PC-3 (cell line): ENCODE measurements around the gene PEPD. TPM values are rescaled to one million over a fixed set of nuclear protein-coding genes. Genes with fewer than 3 reads are reported as not detected.
"Not testable (repeated sequence)": the region's sequence is repeated elsewhere in the genome, so short reads cannot be mapped to it uniquely, and the experiment has no call there.

Experiments used
- ATAC-seq: fragments of 200-7000 bp; cut with Tn5 transposase; 2 replicates; pipeline ENCODE4 v1.9.1; 2020; ENCODE audit warnings: mild to moderate bottlenecking, moderate library complexity
- BruUV-seq: library from RNA; stranded (reverse); fragments of 400-500 nt; replicated peaks from 2 replicates; lab custom pipeline; 2021; lab: Mats Ljungman, UMichigan
- CTCF ChIA-PET: fragments of 300-600 bp; sonication (Branson Sonifier 250); formaldehyde crosslinking; loops from one replicate; lab custom pipeline; 2022; ENCODE audit warnings: antibody characterized with exemption; lab: Charles Lee
- POLR2A ChIA-PET: fragments of 300-600 bp; sonication (Branson Sonifier 250); formaldehyde crosslinking; loops from one replicate; lab custom pipeline; 2022; ENCODE audit warnings: antibody characterized with exemption; ENCODE audit not compliant: unreplicated experiment; lab: Charles Lee
- DNase-seq: peaks from one replicate; pipeline ENCODE4 v3.0.0-alpha.2; 2015
- H2AFZ ChIP-seq: fragments of 300-600 bp; sonication (generic); 2 replicates; pipeline ENCODE4 v1.6.0; 2016; ENCODE audit warnings: antibody characterized with exemption, low read length
- H3F3A ChIP-seq: fragments of 300-600 bp; sonication (generic); one replicate; pipeline ENCODE4 v1.6.0; 2017; ENCODE audit warnings: antibody characterized with exemption, low read length, control low read depth, mild to moderate bottlenecking; ENCODE audit not compliant: unreplicated experiment
- H3K27ac ChIP-seq: fragments of 300-600 bp; sonication (generic); 2 replicates; pipeline ENCODE4 v1.5.1; 2016; ENCODE audit warnings: mild to moderate bottlenecking, low read length
- H3K27me3 ChIP-seq: fragments of 300-600 bp; sonication (generic); 2 replicates; pipeline ENCODE4 v1.6.1; 2016; ENCODE audit warnings: low read length, mixed read lengths
- H3K36me3 ChIP-seq: fragments of 300-600 bp; sonication (generic); 2 replicates; pipeline ENCODE4 v1.6.1; 2016; ENCODE audit warnings: low read depth, mixed run types, low read length, mixed read lengths
- H3K4me1 ChIP-seq: fragments of 300-600 bp; sonication (generic); 2 replicates; pipeline ENCODE4 v1.5.1; 2016; ENCODE audit warnings: low read length; ENCODE audit not compliant: insufficient read depth
- H3K4me2 ChIP-seq: fragments of 300-600 bp; sonication (generic); 2 replicates; pipeline ENCODE4 v1.6.0; 2016; ENCODE audit warnings: low read length
- H3K4me3 ChIP-seq: fragments of 300-600 bp; sonication (generic); 2 replicates; pipeline ENCODE4 v1.5.1; 2016; ENCODE audit warnings: mild to moderate bottlenecking, low read length, mixed read lengths
- H3K79me2 ChIP-seq: fragments of 300-600 bp; sonication (generic); 2 replicates; pipeline ENCODE4 v1.6.1; 2017; ENCODE audit warnings: low read length, mixed read lengths
- H3K9ac ChIP-seq: fragments of 300-600 bp; sonication (generic); 2 replicates; pipeline ENCODE4 v1.6.0; 2016; ENCODE audit warnings: mild to moderate bottlenecking, low read length
- H3K9me2 ChIP-seq: fragments of 300-600 bp; sonication (generic); replicated peaks from 2 replicates; pipeline ENCODE4 v1.6.1; 2016; ENCODE audit warnings: mixed run types, low read length, mixed read lengths
- H3K9me3 ChIP-seq: fragments of 300-600 bp; sonication (generic); 2 replicates; pipeline ENCODE4 v1.6.1; 2016; ENCODE audit warnings: low read length, mixed read lengths
- H4K20me1 ChIP-seq: fragments of 300-600 bp; sonication (generic); 2 replicates; pipeline ENCODE4 v1.6.1; 2016; ENCODE audit warnings: low read length, mixed read lengths
- EZH2 ChIP-seq: fragments of 300-600 bp; sonication (generic); IDR thresholded peaks from one replicate; pipeline ENCODE4 v1.6.1; 2017; ENCODE audit warnings: antibody characterized with exemption, mild to moderate bottlenecking, low read length; ENCODE audit not compliant: unreplicated experiment
- EZH2phosphoT487 ChIP-seq: fragments of 300-600 bp; sonication (generic); IDR thresholded peaks from 2 replicates; pipeline ENCODE4 v1.6.1; 2018; ENCODE audit warnings: mild to moderate bottlenecking, antibody characterized with exemption, low read length, borderline replicate concordance
- intact Hi-C: fragments of 100-400 bp; cut with micrococcal nuclease; formaldehyde crosslinking; loops from 2 replicates; pipeline ENCODE4 v1.9.0; 2023
- total RNA-seq: library from RNA; depleted of rRNA; stranded (reverse); fragments of >200 nt; gene quantifications from 2 replicates; pipeline ENCODE4 v1.2.3, GENCODE V29; 2014
- TF ChIP-seq, protein P1 (sequence below): fragments of 300-600 bp; sonication (generic); conservative IDR thresholded peaks from 2 replicates; pipeline ENCODE4 v1.5.1; 2017; ENCODE audit warnings: antibody characterized with exemption, low read depth, mild to moderate bottlenecking, low read length

Gene PEPD
- total RNA-seq, 1 experiment from 2014 or later, result 53.4 TPM

- Histone ChIP-seq H3K4me3 (no peak overlapping the region), H3K9me3 (no peaks in the 10 kb centered on the region), H3K4me2 (no peak overlapping the region), H3K9ac (no peak overlapping the region), H3K27me3 (no peaks in the 10 kb centered on the region), H3K27ac (no peak overlapping the region), H3K4me1 (no peaks in the 10 kb centered on the region), H4K20me1 (no peaks in the 10 kb centered on the region), H2AFZ (no peak overlapping the region), H3K79me2 (no peaks in the 10 kb centered on the region), H3K36me3 (no peaks in the 10 kb centered on the region), H3F3A (no peaks in the 10 kb centered on the region), H3K9me2 (no peaks in the 10 kb centered on the region)
- POLR2A ChIA-PET, result no interaction called here
- ATAC-seq (no peak), DNase-seq (no peak)
- intact Hi-C loops, result no loop called here
- CTCF ChIA-PET, result no interaction called here
- no peak for TF ChIP-seq EZH2
- no peak for TF ChIP-seq EZH2phosphoT487
- TF ChIP-seq, protein P1, sequence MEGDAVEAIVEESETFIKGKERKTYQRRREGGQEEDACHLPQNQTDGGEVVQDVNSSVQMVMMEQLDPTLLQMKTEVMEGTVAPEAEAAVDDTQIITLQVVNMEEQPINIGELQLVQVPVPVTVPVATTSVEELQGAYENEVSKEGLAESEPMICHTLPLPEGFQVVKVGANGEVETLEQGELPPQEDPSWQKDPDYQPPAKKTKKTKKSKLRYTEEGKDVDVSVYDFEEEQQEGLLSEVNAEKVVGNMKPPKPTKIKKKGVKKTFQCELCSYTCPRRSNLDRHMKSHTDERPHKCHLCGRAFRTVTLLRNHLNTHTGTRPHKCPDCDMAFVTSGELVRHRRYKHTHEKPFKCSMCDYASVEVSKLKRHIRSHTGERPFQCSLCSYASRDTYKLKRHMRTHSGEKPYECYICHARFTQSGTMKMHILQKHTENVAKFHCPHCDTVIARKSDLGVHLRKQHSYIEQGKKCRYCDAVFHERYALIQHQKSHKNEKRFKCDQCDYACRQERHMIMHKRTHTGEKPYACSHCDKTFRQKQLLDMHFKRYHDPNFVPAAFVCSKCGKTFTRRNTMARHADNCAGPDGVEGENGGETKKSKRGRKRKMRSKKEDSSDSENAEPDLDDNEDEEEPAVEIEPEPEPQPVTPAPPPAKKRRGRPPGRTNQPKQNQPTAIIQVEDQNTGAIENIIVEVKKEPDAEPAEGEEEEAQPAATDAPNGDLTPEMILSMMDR, result no peak
- BruUV-seq, result no TSS peak
Observed at GRCh38 chr19:33493401-33494275, 28.0 kb downstream of the PEPD start.

DNA sequence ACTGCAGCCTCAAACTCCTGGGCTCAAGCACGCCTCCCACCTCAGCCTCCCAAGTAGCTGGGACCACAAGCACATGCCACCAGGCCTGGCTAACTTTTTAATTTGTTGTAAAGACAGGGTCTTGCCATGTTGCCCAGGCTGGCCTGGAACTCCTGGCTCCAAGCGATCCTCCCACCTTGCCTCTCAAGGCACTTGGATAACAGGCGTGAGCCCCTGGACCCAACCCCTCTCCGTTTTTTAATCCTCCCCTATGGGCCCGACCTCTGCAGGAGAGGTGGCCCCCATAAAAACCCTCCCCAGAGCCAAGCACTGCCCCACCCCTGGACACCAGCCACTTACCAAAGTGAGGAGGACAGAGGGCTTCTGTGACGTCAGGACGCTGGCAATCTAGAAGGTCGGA, 28.6 kb downstream of the PEPD start:
- no peaks in the 10 kb centered on the region for H3K9me2 ChIP-seq
- ChIA-PET CTCF (no interaction called here), POLR2A (interaction anchor here (0.6 kb wide), 1 partner anchor 10 kb away, joined by 3 read pairs; no protein-coding TSS in a partner anchor)
- H4K20me1 ChIP-seq, result no peaks in the 10 kb centered on the region
- no peaks in the 10 kb centered on the region for H3K36me3 ChIP-seq
- H3K9me3 ChIP-seq, result no peaks in the 10 kb centered on the region
- ATAC-seq (no peak), DNase-seq (no peak)
- TF ChIP-seq, protein P1, result no peak
- TF ChIP-seq EZH2phosphoT487 (no peak), EZH2 (no peak)
- H3K4me3 ChIP-seq, result no peak overlapping the region
- H3K27me3 ChIP-seq, result no peaks in the 10 kb centered on the region
- intact Hi-C loops, result no loop called here
- H3K4me2 ChIP-seq, result no peak overlapping the region
- no peak overlapping the region for H2AFZ ChIP-seq
- no peaks in the 10 kb centered on the region for H3F3A ChIP-seq
- no peak overlapping the region for H3K9ac ChIP-seq
- H3K79me2 ChIP-seq, result no peaks in the 10 kb centered on the region
- H3K4me1 ChIP-seq, result no peaks in the 10 kb centered on the region
- no peak overlapping the region for H3K27ac ChIP-seq
- no TSS peak for BruUV-seq

GRCh38 chr19:33492090-33492489, 29.5 kb downstream of the PEPD start:
- Histone ChIP-seq H3K9ac (no peak overlapping the region), H3K36me3 (no peaks in the 10 kb centered on the region), H3K9me2 (no peaks in the 10 kb centered on the region), H4K20me1 (no peaks in the 10 kb centered on the region), H3K9me3 (no peaks in the 10 kb centered on the region), H3K4me2 (no peak overlapping the region), H3K4me1 (no peaks in the 10 kb centered on the region), H3K27ac (no peak overlapping the region), H3K79me2 (no peaks in the 10 kb centered on the region), H3K27me3 (no peaks in the 10 kb centered on the region), H2AFZ (no peak overlapping the region), H3K4me3 (no peak overlapping the region), H3F3A (no peaks in the 10 kb centered on the region)
- ChIA-PET POLR2A (no interaction called here), CTCF (no interaction called here)
- TF ChIP-seq, protein P1, result no peak
- no peak for TF ChIP-seq EZH2
- TF ChIP-seq EZH2phosphoT487, result no peak
- no TSS peak for BruUV-seq
- ATAC-seq (no peak), DNase-seq (no peak)
- intact Hi-C loops, result no loop called here

- H3K36me3 ChIP-seq, ATAC-seq, H3K4me3 ChIP-seq, H3K9ac ChIP-seq, CTCF ChIA-PET, POLR2A ChIA-PET, H3K9me3 ChIP-seq, intact Hi-C loops, H3F3A ChIP-seq, BruUV-seq, DNase-seq, H3K27ac ChIP-seq, H3K4me1 ChIP-seq, H3K9me2 ChIP-seq, H3K79me2 ChIP-seq, H3K27me3 ChIP-seq, H2AFZ ChIP-seq, H3K4me2 ChIP-seq, H4K20me1 ChIP-seq: not testable (repeated sequence)
Observed at GRCh38 chr19:33490596-33490995, 31.0 kb downstream of the PEPD start.
